HG03520 (cell line): ENCODE measurements around the gene SNX24.

Source experiments
- ATAC-seq: cut with Tn5 transposase; IDR thresholded peaks from one replicate; pipeline ENCODE4 v1.9.1; 2021; ENCODE audit warnings: mild to moderate bottlenecking, moderate library complexity; ENCODE audit not compliant: unreplicated experiment

SNX24 gene

DNA sequence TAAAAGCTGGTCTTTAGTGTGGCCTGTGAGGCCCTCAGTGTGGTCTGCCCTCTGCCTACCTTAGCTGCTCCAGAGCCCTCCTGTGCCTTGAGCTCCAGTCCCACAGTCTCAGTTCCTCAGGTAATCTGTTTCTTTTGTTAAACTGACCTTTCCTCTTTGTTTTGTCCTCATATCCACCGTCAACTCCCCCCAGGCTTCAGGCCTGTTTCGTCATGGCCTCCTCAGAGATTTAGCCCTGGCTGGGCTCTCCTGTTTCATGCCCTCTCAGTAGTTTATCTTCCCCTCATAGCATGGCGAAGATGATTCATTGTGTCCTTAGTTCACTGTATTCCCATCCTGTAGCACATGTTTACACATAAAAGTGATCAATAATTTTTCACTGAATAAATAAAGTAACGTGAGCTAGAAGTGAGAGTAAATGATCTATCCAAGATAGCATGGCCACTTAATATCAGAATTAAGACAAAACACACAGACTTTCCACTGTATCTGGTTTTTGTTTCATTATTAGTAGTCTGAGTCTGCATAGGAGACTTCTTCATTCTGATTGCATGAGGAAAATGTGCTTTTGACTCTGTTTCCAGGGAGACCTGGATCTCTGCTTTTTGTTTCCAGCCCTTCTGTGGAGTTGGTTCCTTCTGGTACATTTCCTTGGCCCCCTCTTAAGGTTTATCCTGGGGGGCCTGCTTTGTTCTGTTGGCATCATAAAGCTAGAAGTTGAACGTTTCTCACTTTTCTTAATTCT is 70.5 kb downstream of the SNX24 start:
- peak; percentile 95 for ATAC-seq

GRCh38 chr5:122916490-122916889 is 71.1 kb downstream of the SNX24 start:
- no peak for ATAC-seq

GRCh38 chr5:122919969-122920368 is 74.6 kb downstream of the SNX24 start:
- ATAC-seq, result no peak

DNA sequence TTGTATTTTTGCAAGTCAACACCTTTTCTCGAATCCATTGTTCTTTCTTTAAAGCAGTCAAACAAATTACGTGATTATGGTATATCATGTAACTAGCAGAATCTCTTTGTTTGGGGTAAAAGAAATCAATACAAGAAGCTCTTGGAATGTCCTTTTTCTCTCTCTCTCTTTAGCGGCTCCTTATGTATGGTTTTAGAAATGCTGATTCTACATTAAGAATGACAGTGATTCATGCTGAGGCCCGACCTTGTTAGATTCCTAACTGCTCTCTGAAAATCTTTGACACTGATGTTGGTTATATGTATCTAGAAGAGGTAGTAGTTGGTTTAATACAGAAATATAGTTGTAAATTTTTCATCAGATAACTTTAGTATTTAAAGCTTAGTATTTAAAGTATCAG is 76.4 kb downstream of the SNX24 start:
- ATAC-seq, result no peak

DNA sequence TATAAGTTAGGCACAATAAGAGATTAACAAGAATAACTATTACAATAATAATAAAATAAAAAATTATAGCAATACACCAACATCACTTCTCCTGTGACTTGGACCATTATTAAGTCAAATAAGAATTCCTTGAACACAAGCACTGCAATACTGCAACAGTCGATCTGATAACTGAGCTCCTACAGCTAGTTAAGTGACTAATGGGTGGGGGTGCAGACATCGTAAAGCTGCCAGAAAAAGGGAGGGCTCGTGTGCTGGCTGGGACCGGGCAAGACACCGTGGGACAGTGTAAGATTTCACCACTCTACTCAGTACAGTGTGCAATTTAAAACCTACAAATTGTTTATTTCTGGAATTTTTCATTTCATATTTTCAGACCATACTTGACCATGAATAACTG is 78.8 kb downstream of the SNX24 start:
- no peak for ATAC-seq

DNA sequence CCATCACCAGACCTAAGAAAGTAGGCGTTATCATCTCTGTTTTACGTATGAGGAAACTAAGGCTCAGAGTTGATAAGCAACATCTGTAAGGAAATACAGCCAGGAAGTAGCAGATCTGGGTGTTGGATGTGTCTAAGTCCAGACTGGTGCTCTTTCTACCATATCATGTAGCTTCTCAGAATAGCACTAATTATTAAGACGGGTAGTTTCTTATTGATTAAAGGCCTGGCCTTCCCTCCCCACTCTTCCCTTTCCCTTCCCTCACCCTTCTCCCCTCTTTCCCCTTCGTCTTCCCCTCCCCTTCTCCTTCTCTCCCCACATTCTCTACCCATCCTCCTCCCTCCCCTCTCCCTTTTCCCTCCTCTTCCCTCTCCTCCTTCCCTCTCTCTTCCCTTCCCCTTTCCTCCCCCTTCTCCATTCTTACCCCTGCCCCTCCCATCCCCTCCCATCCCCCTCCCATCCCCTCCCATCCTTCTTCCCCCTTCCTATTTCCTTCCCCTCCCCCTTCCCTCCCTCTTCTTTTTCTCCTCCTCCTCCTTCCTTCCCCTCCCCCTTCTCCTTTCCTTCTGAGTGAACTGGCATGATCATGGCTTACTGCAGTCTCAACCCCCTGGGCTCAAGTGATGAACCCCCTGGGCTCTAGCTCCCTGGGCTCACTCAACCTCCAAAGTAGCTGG is 79.4 kb downstream of the SNX24 start:
- no peak for ATAC-seq

DNA sequence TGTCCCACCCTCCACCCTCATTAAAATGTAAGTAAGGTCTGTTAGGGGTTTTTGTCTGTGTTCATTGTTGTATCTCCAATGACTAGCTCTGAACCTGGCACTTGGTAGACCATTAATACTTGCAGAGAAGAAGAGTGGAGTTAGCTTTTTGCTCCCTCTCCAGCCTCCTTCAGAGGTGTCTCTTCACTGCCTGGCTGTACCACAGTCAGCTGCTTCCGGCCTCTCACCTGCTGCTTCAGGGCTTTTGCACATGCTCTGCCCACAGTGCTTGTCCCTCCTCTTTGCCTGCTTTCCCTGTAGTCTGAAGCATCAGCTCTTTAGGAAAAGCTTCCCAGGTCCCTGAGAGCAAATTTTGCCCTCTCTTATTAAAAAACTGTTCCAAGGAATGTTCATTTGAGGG is 83.6 kb downstream of the SNX24 start:
- ATAC-seq, result no peak

GRCh38 chr5:122929980-122930379 is 84.6 kb downstream of the SNX24 start:
- no peak for ATAC-seq

DNA sequence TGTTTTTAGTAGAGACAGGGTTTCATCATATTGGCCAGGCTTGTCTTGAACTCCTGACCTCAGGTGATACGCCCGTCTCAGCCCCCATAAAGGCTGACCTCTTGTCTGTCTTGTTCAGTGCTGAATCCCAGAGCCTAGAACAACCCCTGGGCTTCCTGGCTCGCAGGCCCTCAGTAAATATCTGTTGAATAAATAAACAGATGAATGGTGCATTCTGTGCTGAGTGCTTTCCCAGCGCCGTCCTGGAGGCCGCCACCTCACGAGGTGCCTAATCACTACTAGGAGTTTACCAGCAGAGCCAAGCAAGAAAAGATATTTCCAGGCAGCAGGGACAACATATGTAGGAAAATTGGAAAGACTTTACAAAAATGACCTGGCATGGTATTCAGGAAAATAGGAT is 88.5 kb downstream of the SNX24 start:
- no peak for ATAC-seq

- ATAC-seq, result no peak
Observed at GRCh38 chr5:122936088-122936487, 90.7 kb downstream of the SNX24 start.

GRCh38 chr5:122937914-122938313 is 92.5 kb downstream of the SNX24 start:
- no peak for ATAC-seq

GRCh38 chr5:122940890-122941289 is 95.5 kb downstream of the SNX24 start:
- ATAC-seq, result no peak

- ATAC-seq, result no peak
Observed at GRCh38 chr5:122941737-122942136, 96.3 kb downstream of the SNX24 start.

DNA sequence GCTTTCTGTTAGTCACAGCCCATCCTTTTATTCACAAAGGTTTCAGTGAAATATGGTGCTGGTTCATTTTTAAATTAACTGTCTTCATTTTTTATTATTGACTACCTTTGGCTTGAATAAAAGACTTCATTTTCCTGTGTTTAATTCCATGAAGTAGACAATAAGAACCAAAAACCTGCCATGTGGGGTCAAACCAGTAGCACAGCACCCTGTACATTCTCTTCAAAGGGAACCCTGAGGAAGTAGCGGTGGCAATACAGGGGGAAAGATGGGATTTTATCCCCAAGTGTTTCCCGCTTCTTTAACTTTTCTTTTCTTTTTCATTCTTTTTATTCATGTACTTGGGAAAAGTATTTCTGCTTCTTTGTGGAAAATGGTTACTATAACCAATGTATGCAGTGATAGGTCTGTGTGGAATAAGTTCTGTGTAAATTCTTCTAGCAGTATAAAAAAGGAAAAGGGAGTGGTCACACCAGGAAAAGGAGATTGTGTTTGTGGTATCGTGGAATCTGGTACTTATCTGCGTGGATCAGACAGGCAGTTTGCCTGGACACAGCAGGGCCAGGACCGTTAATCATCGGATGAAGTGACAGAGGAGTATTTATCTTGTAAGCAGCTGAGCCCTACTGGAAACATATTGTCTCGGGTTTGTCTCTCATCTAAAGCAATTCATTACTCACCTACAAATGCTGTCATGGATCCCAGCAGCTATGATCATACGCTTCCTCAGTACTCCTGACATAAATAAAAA is 96.9 kb downstream of the SNX24 start:
- no peak for ATAC-seq

DNA sequence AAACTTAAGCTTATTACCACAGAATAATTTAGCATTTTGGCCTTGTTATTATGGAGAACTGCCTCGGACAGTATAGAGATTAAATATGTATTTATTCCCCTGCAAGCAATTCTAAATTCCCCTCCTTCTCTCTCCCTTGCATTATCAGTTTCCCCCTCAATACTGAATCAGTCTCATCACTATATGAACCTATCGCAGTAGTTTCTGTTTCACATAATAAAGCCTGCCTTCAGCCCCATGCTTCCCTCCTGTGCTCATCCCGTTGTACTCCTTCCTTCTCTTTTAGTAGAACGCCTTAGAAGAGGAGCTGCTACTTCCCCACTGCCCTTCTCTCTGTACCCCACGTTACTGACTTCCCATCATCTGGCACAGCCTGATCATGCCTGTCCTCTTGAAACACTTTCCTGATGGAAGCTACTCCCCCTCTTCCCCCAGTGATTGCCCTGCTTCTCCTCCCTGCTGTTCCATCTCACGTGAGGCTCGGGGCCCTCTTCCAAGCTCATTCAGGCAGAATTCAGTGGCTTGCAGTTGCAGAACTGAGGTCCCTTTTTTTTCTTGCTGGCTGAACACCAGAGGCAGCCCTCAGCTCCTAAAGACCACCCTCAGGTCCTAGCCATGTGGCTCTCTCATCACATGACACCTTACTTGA is 97.8 kb downstream of the SNX24 start:
- ATAC-seq, result no peak

DNA sequence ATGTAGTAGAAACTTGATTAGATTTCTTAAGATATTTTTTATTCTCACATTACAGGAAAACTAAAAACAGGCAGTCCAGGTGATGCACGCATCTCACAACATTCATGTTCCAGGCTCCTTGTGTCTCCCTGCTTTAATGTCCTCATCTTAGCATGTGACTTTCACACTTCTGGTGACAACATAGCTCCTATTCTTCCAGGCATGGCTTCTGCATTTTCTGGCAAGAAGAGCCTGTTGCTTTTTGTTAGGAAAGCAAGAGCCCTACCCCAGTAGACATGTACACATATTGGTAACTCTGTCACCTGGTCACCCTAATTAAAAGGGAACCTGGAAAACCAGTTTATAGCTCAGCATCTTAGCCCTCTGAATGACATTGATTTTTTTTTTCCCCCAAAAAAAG is 98.6 kb downstream of the SNX24 start:
- no peak for ATAC-seq

DNA sequence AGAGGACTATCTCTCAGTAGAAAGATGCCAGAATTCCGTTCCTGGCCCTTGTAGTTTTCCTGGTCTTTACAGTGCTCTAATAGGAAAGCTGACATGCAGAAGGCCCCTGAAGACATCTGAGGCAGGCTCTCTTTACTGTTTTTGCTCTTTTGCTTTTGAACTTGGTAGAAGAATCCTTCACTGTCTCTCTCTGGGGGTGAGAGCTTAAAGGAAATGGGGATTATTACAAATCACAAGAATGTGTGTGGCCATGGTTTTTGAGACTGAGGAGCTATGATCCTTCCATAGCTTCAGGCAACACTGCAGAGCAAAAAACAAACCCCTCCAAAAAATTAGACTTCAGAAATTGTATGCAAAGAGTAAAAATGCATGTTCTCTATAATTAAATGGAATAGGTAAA is 102.0 kb downstream of the SNX24 start:
- no peak for ATAC-seq

DNA sequence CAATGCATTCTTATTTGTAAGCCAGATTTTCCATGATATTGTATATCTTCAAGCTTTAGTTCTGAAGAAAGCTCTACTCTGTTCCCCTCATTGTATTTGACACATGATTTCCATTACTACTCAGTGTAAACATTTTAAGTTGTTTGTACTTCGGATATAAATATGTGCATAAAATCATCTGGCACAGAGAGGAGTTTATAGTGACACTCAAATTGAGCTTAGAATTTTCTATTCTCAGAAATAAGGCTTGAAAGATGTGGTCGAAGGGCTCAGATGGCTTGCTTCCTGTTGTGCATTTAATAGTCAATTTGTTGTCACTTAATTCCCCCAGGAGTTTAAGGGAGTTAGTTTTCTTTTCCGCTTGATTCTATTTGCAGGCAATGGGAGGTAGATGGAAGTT is 102.4 kb downstream of the SNX24 start:
- ATAC-seq, result no peak

- no peak for ATAC-seq
Observed at GRCh38 chr5:122948319-122948718, 102.9 kb downstream of the SNX24 start.

GRCh38 chr5:122951658-122952057 is 106.2 kb downstream of the SNX24 start:
- ATAC-seq, result no peak

GRCh38 chr5:122954719-122955118 is 109.3 kb downstream of the SNX24 start:
- no peak for ATAC-seq
